NOMO-1 treated with DMSO at 0.1 percent for 48 hours (cell line): Measurements from ENCODE around the gene OSBPL6.
A peak's percentile ranks its signal among the peaks of the same experiment; 100 is the strongest.
"Not testable (repeated sequence)": the region's sequence is repeated elsewhere in the genome, so short reads cannot be mapped to it uniquely, and the experiment has no call there.

ENCODE experiments used
- DNase-seq: peaks from one replicate; lab custom pipeline; 2025; ENCODE audit not compliant: unreplicated experiment; lab: John Stamatoyannopoulos, UW

The OSBPL6 gene

GRCh38 chr2:178193823-178194599 is at the start of gene OSBPL6:
TSS of gene OSBPL6 (plus strand) at chr2:178194512. CDS start at chr2:178306185, 111,673 bp downstream.
- DNase-seq, result peak; percentile 63

GRCh38 chr2:178152033-178152432 is 42.3 kb upstream of the OSBPL6 start:
- no peak for DNase-seq

DNA sequence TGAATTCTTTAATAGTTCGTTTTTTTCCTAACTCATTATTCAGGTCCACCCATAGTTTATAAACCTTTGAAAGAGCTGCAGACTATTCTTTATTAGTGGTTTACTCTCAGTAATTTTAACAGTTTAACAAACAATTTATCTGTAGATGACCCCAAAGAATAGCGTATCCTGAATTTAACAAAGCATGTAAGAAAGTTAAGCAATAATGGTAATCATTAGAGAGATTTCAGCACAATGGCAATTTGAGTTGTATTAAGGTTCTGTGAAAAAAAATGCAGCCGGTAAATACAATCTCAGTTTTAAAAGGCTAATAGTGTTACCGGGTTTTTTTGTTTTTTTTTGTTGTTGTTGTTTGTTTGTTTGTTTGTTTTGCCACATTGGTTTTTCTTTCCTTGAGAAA is 41.8 kb upstream of the OSBPL6 start:
- DNase-seq, result no peak

GRCh38 chr2:178152977-178153376 is 41.3 kb upstream of the OSBPL6 start:
- no peak for DNase-seq

GRCh38 chr2:178153878-178154277 is 40.4 kb upstream of the OSBPL6 start:
- not testable (repeated sequence) for DNase-seq

DNA sequence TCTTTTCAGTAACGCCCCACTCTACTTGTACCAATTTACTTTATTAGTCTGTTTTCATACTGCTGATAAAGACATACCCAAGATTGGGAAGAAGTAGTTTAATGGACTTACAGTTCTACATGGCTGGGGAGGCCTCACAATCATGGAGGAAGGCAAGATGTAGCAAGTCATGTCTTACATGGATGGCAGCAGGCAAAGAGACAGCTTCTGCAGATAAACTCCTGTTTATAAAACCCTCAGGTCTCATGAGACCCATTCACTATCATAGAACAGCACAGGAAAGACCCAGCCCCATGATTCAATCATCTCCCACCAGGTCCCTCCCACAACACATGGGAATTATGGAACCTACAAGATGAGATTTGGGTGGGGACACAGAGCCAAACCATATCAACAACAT is 38.8 kb upstream of the OSBPL6 start:
- DNase-seq, result no peak

DNA sequence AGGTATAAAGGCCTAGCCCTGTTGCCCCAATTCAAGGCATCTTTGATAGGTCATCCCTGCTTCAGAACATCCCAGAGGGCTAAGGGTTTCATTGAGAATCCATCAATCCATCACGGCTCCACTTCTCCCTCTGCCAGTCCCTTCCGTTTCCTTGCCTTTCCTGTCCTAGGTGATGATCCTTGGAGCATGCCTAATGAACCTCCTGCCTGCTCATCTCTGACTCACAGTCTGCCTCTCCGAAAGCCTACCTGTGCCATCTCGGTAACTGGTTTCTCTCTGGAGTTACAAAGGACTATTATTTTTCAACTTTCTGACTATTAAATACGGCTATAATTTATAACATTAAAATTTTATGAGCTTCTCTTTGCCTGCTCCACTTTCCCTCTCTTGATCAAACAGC is 36.7 kb upstream of the OSBPL6 start:
- no peak for DNase-seq

GRCh38 chr2:178159966-178160365 is 34.3 kb upstream of the OSBPL6 start:
- DNase-seq, result no peak

DNA sequence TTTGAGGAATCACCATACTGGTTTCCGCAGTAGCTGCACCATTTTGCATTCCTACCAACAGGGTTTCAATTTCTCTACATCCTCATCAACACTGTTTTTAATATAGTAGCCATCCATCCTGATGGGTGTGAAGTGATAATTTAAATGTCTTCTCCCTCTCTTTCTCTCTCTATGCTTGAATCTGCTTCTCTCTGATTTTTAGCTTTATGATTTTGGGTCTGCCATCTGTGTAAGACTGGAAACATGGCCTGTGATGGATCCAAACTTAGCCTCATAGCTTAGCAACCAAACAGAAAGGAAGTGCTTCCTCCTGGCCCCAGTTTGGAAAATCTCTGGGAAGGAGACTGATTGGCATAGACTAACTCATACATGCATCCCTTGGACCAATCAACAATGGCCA is 33.7 kb upstream of the OSBPL6 start:
- DNase-seq, result no peak

DNA sequence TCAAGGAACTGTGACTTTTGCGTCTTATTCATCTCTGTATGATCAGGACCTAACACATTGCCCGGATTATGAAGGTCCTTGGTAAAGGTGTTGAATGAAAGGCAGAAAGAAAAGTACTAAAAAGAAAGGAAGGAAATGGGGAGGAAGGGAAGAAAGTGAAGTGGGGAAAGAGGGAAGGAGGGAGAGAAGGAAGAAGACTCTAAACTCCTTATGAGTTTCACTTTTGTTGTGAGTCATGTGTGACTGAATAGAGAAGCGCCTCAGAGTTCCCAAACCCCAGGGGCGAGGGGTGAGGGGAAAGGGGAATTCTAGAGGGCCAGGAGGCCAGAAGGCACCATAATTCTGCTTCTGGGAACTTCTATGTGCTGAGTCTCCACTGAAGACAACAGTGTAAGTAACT is 30.9 kb upstream of the OSBPL6 start:
- no peak for DNase-seq

DNA sequence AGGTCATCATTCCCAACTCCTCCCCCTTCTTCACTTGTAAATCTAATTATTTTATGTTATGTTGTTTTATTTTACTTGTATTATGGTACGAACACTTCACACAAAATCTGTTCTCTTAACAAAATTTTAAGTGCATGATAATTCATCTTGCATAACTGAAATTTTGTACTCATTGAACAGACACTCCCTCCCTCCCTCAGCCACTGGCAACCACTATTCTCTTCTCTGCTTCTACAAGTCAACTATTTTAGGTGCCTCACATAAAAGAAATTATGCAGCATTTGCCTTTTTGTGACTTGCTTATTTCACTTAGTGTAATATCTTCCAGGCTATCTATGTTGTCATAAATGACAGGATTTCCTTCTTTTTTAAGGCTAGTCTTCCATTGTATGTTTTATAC is 30.4 kb upstream of the OSBPL6 start:
- no peak for DNase-seq

- no peak for DNase-seq
These were observed 20.7 kb upstream of the OSBPL6 start for GRCh38 chr2:178173657-178174056.

- peak; percentile 26 for DNase-seq
These were observed 17.1 kb upstream of the OSBPL6 start for GRCh38 chr2:178177066-178177679.

- DNase-seq, result not testable (repeated sequence)
These were observed 13.7 kb upstream of the OSBPL6 start for GRCh38 chr2:178180648-178181047.

- no peak for DNase-seq
These were observed 6.5 kb upstream of the OSBPL6 start for GRCh38 chr2:178187861-178188260.

DNA sequence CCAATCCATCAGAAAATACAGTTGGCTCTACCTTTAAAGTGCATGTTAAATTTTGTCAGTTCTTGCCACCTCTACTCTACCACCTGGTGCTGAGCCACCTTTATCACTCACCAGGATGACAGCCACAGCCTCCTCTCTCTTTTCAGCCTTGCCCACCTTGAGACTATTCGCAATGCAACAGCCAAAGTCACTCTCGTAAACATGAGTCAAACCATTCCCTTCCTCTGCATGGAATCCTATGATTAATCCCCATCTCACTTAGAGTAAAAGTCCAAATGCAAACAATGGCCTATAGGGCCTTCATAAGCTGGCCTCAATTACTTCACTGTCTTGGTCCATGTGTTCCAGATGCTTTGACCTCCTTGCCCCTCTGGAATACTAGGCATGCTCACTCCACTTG is 5.8 kb upstream of the OSBPL6 start:
- no peak for DNase-seq

- DNase-seq, result no peak
These were observed 3.3 kb upstream of the OSBPL6 start for GRCh38 chr2:178191004-178191508.

DNA sequence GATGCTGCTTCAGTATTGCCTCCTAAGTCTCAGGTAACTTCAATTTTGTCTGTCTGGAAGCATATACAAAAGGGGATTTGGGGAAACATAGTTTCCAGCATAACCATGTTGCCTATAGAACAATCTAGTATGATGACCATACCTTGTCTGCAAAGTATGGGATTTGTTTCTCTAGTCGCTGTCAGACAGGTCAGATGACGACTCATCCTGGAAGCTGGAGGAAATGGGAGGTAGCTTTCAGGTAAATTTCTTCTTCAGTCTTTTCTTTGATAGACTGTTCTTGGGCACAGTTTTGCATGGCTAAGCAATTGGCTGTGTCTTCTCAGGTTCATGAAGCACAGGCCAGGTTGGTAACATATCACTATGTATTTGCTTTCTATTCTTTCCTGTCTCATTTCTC is 2.8 kb upstream of the OSBPL6 start:
- no peak for DNase-seq

- DNase-seq, result no peak
These were observed 853 bp upstream of the OSBPL6 start for GRCh38 chr2:178193496-178193822.

DNA sequence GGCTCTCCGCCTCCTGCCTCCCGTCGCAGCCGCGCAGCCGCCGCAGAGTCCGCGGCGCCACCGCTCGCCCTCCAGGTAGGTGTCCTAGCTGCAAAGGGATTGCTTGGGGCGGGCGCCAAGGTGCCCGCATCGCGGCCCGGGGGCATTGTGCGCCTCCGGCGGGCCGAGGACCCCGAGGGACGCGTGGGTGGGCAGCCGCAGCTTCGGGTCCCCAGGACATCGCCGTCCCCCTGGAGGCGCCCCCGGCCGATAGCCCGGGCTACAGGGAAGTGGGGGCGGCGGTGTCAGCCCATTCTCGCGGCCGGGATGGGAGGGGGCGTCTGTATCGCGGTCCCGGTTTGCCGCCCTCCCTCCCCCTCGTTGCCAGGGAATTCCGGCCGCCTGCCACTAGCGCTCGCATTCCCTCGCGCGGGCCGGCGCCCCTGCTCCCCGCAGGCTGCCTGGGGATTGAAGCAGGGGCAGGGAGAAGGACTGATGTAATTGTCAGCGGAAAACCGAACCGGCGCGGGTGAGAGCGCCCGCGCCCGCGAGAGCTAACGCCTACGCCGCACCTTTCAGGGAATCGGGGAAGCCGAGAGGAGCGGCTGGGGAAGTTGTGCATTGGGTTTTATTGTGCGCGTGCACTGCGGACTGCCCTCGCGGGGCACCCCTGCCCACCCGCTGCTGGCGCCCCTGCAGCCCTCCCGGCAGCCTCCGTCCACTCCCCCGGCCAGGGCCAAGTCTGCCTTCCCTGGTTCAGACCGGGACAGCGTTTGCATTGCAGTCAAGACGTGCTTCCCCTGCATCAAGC is 483 bp downstream of the OSBPL6 start:
- DNase-seq, result no peak

- DNase-seq, result no peak
These were observed 1.3 kb downstream of the OSBPL6 start for GRCh38 chr2:178195390-178196166.
